Fibroblast of mammary gland (primary cell): Measurements from ENCODE around the gene TARP.

ENCODE experiments used
- DNase-seq: peaks from one replicate; pipeline ENCODE4 v3.0.0-alpha.2; 2010; ENCODE audit warnings: low read depth
- H3K4me3 ChIP-seq: 2 replicates; pipeline ENCODE4 v1.5.1; 2011; ENCODE audit warnings: low read depth, mild to moderate bottlenecking, low read length, moderate library complexity; ENCODE audit not compliant: control insufficient read depth
- TF ChIP-seq, protein P1 (sequence below): conservative IDR thresholded peaks from 2 replicates; pipeline ENCODE4 v1.5.1; 2011; ENCODE audit warnings: low read depth, low read length, inconsistent platforms; ENCODE audit not compliant: control insufficient read depth, insufficient read depth

TARP gene

GRCh38 chr7:38319873-38320272 lies 46.4 kb upstream of the TARP start:
- no peak for DNase-seq
- TF ChIP-seq, protein P1, sequence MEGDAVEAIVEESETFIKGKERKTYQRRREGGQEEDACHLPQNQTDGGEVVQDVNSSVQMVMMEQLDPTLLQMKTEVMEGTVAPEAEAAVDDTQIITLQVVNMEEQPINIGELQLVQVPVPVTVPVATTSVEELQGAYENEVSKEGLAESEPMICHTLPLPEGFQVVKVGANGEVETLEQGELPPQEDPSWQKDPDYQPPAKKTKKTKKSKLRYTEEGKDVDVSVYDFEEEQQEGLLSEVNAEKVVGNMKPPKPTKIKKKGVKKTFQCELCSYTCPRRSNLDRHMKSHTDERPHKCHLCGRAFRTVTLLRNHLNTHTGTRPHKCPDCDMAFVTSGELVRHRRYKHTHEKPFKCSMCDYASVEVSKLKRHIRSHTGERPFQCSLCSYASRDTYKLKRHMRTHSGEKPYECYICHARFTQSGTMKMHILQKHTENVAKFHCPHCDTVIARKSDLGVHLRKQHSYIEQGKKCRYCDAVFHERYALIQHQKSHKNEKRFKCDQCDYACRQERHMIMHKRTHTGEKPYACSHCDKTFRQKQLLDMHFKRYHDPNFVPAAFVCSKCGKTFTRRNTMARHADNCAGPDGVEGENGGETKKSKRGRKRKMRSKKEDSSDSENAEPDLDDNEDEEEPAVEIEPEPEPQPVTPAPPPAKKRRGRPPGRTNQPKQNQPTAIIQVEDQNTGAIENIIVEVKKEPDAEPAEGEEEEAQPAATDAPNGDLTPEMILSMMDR = no peak
- no peak overlapping the region for H3K4me3 ChIP-seq

GRCh38 chr7:38318803-38319416 lies 45.5 kb upstream of the TARP start:
- peak; percentile 79 for DNase-seq
- TF ChIP-seq, protein P1 = peak; percentile 77
- no peak overlapping the region for H3K4me3 ChIP-seq

DNA sequence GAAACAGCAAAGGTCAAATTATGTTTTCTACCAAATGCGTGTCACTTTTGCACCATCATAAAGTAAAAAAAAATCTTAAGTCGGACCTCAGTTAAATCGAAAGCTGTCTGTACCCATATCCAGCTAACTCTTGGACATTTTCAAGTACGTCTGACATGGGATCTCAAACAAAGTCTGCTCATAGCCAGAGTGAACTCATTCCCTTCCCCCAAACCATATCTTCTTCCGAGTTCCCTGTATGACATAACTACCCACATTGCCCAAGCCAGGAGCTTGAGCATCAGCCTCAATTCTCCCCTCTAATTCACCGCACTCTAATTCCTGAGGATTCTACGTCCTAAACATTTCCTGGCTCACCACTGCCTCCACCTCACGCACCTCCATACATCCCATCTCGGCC lies 44.8 kb upstream of the TARP start:
- DNase-seq = no peak
- TF ChIP-seq, protein P1 = no peak
- no peak overlapping the region for H3K4me3 ChIP-seq

DNA sequence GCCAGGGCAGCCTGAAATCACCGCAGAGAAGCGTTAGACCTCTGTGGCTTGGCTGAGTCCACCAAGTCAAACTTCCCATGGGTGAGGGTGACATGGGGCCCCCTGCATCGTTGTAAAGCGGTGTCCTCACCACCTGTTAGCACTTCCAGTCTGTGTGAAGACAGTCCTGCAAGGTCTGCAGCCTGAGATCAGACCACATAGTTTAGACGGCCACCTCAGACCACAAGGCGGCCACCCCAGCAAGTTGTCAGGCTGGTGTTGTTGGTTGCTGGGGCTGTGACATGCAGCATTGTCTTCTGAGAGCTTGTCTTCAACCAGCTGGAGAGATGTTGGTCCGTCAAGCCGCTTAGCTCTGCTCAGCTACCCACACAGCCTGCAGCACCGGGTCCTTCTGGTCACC lies 44.1 kb upstream of the TARP start:
- no peak overlapping the region for H3K4me3 ChIP-seq
- DNase-seq = no peak
- TF ChIP-seq, protein P1 = no peak

DNA sequence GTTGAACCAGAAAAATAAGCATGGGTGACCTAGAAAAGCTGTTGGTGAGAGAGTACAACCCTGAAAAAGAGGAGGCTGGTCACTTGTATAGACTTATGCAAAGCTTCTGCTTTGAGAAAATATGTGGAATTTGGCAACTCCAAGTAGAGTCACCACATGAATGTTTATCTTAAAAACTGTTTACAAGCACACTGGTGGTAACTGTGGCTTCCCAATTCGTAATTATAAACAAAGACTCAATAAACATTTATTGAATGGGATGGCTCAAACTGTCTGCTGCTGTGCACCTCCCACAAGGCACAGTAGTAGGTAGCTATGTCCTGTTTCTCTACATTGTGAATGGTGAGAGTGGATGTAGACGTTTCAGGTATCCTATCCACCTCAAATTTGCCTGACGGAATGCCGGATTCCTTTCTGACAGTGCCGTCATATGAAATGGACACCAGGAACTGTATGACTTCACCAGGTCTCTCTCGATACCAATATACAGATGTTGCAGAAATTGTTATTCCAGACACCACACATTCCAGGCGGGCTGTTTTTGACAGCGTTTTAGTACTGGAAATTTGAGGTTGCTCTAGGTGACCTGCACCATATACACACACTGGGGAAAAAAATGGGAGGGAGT lies 43.4 kb upstream of the TARP start:
- TF ChIP-seq, protein P1 = no peak
- no peak overlapping the region for H3K4me3 ChIP-seq
- no peak for DNase-seq

GRCh38 chr7:38315410-38315809 lies 42.0 kb upstream of the TARP start:
- H3K4me3 ChIP-seq = no peak overlapping the region
- TF ChIP-seq, protein P1 = no peak
- no peak for DNase-seq

DNA sequence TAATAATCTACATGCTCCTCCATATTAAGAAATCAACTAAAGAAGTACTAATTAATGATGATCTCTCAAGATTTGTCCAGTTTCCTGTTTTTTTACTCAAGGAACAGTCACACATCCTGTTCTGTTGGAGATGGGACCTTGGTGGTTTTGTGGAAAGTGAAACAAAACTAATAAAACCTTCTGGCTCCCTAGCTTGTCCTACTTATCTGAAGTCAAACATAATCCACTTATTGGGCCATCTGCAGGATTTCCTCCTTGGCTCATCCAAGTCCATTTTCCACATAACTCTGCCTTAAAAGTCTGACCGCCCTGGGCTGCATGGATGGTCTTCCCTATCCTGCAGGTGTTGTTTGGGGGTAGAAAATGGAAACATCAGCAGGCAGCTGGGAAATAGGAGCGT lies 39.4 kb upstream of the TARP start:
- TF ChIP-seq, protein P1 = no peak
- no peak for DNase-seq
- no peak overlapping the region for H3K4me3 ChIP-seq
